ENCODE data around the gene COL25A1.

Gene COL25A1

GRCh38 chr4:109011241-109012026, 291.0 kb downstream of the COL25A1 start:
- TF ChIP-seq CTCF (IDR thresholded peaks at IDR 0.05; ENCODE audit: control extremely low read depth, extremely low read depth, low read depth, missing control alignments), result no peak
- DNase-seq (ENCODE audit: extremely low spot score), result no peak
- POLR2A ChIA-PET, result no interaction called here
- CTCF ChIA-PET, result interaction anchor here (0.9 to 1.3 kb wide), 3 partner anchors 10 to 278 kb away, joined by 3 to 5 read pairs (median 3); no protein-coding TSS in a partner anchor

- ChIA-PET POLR2A (no interaction called here), CTCF (interaction anchor here (0.7 to 0.9 kb wide), 3 partner anchors 9 to 279 kb away, joined by 3 read pairs; no protein-coding TSS in a partner anchor)
- TF ChIP-seq CTCF (IDR thresholded peaks at IDR 0.05; ENCODE audit: control extremely low read depth, extremely low read depth, low read depth, missing control alignments), result no peak
- DNase-seq (ENCODE audit: extremely low spot score), result no peak
Measured at GRCh38 chr4:109010521-109010920, 291.9 kb downstream of the COL25A1 start.

- CTCF ChIA-PET, result no interaction called here
- POLR2A ChIA-PET, result no interaction called here
- no peak for DNase-seq (ENCODE audit: extremely low spot score)
Measured at GRCh38 chr4:109009909-109010308, 292.5 kb downstream of the COL25A1 start.

GRCh38 chr4:109007976-109008375, 294.5 kb downstream of the COL25A1 start:
- no peak for TF ChIP-seq CTCF (IDR thresholded peaks at IDR 0.05; ENCODE audit: control extremely low read depth, extremely low read depth, low read depth, missing control alignments)
- POLR2A ChIA-PET, result no interaction called here
- CTCF ChIA-PET, result interaction anchor here (1.5 kb wide), 1 partner anchor 9 kb away, joined by 4 read pairs; no protein-coding TSS in a partner anchor
- DNase-seq (ENCODE audit: extremely low spot score), result no peak

More at GRCh38 chr4:109009909-109010308, 292.5 kb downstream of the COL25A1 start:
- TF ChIP-seq CTCF (IDR thresholded peaks at IDR 0.05; ENCODE audit: control extremely low read depth, extremely low read depth, low read depth, missing control alignments), result no peak

- DNase-seq (ENCODE audit: extremely low spot score), result no peak
Measured at GRCh38 chr4:109005523-109005922, 296.9 kb downstream of the COL25A1 start.

GRCh38 chr4:109004418-109004817, 298.0 kb downstream of the COL25A1 start:
- DNase-seq (ENCODE audit: extremely low spot score), result no peak
- ChIA-PET POLR2A (no interaction called here), CTCF (no interaction called here)
- TF ChIP-seq CTCF (IDR thresholded peaks at IDR 0.05; ENCODE audit: control extremely low read depth, extremely low read depth, low read depth, missing control alignments), result no peak

More at GRCh38 chr4:109005523-109005922, 296.9 kb downstream of the COL25A1 start:
- no peak for TF ChIP-seq CTCF (IDR thresholded peaks at IDR 0.05; ENCODE audit: control extremely low read depth, extremely low read depth, low read depth, missing control alignments)
- ChIA-PET CTCF (interaction anchor here (1.0 to 1.6 kb wide), 2 partner anchors 8 to 10 kb away, joined by 3 to 4 read pairs; no protein-coding TSS in a partner anchor), POLR2A (no interaction called here)
